Stimulated activated CD8-positive, alpha-beta memory T cell treated with anti-CD3 and anti-CD28 coated beads, Interleukin-4, amount 100 ng/mL, for 24 hours (primary cell): Measurements from ENCODE around the gene SYCE1L.
A peak's percentile ranks its signal among the peaks of the same experiment; 100 is the strongest.
"Not testable (repeated sequence)": the region's sequence is repeated elsewhere in the genome, so short reads cannot be mapped to it uniquely, and the experiment has no call there.

Experiments
- DNase-seq: peaks from one replicate; pipeline ENCODE4 v3.0.0-alpha.2; 2020; ENCODE audit warnings: low read depth

Gene SYCE1L, protein sequence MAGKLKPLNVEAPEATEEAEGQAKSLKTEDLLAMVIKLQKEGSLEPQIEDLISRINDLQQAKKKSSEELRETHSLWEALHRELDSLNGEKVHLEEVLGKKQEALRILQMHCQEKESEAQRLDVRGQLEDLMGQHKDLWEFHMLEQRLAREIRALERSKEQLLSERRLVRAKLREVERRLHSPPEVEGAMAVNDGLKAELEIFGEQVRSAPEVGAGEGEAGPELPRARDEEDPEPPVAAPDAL

DNA sequence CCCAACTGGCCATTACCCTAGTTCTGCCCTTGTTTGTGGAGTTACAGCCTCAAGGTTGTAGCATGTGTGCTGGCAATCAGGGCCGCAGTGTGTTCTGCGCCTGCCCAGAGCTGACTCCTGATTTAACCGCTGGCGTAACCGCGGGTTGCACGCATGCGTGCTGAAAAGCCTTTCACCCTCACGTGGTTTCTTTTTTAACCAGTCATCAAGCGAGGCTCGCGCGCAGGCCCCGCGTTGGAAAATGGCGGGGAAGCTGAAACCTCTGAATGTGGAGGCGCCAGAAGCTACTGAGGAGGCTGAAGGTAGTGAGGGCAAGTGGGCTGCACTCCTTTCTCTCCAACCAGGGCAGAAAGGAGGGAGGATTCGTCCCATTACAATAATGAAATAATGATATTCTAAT, at the start of gene SYCE1L:
SYCE1L (plus strand) TSS at position 198 of the 400 bp plus-strand sequence; CDS start at position 242, 44 bp downstream.
- DNase-seq = no peak

DNA sequence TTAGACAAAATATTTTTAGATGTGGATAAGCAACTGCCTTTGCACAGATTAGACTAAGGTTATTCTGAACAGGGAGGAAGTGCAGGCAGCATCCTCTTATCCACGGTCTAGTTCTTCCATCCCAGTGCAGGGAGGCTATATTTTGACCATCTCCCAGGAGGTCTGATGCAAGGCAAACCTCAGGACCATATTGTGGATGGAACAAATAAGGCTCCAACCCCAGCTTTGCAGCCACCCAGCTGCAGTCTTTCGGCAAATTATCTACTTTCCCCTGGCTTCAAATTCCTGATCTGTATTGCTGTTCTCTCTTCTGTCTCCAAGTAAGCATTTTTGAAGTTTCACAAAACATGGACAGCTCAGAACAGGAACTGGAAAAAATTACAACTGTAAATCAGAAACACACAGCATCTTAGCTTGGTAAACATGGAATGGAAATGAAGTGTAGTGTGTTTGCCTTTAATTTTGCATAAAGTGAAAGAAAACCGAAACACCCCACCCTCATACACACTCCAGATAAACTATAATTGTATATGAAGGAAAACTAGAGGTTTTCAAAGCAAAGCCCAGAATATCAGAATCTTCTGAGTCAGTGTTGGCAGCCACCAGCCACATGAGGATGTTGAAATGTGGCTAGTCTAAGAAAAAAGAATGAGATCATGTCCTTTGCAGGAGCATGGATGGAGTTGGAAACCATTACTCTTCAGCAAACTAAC, 41.7 kb upstream of the SYCE1L start:
- no peak for DNase-seq

DNA sequence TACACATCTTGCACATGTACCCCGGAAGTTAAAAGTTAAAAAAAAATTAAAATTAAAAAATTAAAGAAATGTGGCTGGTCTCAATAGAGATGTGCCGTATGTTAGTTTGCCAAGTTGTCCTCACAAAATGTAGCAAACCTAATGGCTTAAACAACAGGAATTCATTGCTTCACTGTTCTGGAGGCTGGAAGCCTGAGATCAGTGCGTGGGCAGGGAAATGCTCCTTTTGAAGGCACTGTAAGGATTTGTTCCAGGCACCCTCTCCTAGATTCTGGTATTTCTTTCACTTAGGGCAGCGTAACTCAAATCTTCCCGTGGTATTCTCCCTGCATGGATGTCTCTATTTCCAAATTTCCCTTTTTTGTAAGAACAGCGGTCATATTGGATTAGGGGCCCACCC, 40.9 kb upstream of the SYCE1L start:
- DNase-seq = no peak

DNA sequence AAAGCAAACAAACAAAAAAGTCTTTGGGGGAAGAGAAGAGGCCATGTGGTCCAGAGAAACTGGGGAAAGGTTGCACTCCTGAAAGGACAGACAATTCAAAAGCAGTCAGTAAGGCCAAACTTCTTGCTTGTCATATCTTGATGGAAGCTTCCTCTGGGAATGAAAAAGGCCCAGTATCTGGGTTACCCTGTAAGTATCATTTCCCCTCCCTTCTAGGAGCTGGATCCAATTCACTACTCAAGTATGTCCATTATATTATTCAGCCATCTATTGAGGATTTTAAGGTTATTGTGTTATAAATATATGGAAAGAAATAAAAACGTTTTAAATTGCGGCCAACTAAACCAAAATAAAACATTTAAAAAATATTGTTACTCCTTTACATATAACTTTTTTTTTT, 34.2 kb upstream of the SYCE1L start:
- no peak for DNase-seq

DNA sequence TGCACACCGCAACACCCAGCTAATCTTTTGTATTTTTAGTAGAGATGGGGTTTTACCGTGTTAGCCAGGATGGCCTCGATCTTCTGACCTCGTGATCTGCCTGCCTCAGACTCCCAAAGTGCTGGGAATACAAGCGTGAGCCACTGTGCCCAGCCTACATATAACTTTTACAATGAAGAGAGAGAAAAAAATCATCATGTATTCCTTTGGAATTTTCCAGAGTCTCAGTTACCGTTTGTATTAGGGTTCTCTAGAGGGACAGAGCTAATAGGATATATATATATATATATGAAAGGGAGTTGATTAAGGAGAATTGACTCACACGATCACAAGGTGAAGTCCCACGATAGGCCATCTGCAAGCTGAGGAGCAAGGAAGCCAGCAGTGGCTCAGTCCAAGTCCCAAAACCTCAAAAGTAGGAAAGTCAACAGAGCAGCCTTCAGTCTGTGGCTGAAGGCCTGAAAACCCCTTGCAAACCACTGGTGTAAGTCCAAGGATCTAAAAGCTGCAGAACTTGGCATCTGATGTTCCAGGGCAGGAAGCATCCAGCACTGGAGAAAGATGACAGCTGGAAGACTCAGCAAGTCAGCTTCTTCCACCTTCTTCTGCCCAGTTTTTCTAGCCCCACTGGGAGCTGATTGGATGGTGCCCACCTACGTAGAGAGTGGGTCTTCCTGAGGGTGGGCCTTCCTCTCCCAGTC, 33.5 kb upstream of the SYCE1L start:
- not testable (repeated sequence) for DNase-seq

DNA sequence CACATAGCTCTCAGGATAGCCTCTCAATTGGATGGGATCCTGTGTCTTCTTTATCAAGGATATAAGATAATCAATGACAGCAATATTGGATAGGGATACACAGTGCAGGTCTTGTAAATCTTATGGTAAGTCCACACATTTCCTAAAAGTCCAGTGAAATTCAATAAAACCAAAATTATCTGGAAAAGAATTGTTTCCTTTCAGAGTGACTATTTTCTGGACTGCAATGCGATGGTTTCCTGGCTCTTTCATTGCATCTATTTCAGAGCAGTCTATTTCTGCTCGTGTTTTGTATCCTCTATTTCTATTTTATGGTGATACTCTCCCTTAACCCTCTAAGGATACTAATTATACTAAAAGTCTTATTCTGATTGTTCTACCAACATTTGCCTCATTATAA, 32.5 kb upstream of the SYCE1L start:
- no peak for DNase-seq

DNA sequence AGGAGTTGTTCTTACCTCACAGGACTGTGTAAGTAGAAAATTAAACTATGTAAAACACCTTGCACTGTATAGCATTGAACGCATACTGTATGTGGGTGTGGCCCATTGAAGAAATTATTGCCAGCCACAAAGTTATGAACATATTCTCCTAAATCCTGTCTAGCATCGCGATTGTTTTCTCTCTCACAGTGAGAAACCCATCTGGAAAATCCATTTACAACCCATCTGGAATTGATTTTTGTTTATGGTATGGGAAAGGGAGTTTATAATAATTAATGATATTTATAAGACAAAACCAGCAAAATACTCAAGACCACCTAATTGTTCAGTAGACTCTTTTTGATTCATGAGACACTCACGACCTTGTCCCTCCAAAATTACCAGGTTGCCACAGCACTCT, 30.3 kb upstream of the SYCE1L start:
- DNase-seq = no peak

DNA sequence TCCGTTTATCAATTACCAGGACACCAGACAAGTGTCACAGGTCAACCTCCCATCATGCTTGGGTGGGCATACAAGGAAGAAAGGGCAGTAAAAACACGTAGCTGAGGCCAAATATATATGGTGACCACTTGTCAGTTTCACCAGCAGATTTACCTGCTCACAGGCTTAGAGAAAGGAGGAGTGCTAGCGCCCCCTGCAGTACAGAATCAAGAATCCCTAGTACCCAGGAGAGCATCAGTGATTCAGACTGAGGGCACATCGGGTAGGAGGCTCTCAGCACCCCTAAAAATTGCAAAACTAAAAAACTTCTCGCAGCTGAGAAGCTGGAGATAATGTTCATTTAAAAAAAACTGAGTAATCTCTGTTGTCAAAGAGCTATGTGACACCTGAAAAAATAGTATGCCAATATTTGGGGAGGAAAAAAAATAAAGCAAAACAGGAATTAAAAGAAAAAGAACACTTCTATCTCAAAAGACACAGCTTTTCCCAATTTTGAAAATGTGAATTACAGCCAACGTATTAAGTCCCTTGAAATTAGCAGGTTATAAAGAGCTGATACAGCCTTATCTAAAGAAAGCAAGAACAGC, 29.5 kb upstream of the SYCE1L start:
- no peak for DNase-seq

DNA sequence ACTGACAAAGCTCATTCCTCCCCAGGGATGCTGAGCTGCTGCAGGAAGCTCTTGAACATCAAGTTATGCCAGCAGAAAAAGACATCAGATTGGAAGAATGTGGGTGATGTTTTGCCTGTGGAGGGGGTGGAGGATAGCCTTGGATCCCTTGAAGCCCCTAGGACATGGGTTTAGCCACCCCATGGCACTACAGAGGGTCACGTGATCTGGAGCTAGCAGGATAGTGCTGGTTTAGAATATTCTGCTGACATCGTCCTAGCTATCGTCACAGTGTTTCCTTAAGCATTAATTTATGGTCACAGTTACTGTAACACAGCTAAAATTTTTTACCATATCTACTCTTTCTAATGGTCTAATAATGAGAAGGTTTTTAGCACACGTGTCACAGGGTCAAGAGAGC, 28.4 kb upstream of the SYCE1L start:
- DNase-seq = no peak

DNA sequence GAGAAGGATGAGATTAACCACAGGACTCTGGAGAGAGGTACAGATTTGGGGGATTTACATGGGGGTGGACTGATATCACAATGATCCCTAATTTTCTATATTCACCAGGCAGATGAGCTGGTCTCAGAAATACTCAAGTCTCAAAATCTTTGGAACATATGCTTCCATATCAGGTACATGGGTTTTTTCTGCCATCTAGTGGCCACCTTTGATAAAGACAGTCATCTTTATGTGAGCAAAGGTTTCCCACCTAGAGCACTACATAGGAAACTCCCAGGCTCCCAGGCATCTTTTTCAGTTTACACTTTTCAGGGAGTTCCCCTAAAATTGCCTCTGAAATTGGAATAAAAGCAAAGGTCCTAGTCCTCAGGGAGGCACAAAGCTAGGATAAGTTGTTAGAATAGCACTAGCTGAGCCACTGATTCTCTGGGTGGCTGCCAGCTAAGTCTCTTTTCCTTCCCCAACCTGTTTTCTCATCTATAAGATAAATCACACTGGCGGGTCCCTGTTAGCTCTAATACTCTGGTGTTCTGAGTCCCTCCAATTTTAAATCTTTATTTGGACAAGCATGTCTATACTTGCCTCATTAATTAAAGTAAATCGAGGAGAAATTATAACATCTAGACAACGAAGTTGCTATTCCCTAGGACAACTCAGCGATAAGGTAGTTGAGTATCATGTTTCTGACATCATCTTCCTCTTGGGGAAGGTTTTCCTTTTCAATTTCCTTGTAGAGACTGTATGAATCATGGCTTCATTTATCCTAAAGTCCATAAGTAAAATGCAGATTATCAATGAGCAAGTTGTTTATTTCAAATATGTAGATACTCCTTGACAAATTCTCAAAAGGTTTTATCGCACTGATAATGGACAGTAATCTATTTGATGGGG, 27.2 kb upstream of the SYCE1L start:
- no peak for DNase-seq

DNA sequence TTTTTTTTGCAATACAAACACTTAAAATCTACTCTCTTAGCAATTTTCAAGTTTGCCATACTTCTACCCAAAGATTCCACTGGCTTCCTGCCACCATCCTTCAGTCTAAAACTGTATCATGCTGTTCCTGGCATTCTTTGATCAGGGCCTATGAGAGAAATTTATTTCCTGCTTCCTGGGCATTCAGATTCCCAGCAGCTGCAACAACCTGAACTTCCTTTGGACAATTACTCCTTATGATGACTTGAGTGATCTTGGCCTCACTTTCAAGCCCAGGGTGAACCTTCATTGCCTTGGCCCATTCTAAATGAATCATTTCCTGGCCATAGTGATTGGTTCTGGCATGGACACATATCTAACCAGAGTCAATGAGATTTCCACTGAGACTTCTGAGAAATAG, 26.3 kb upstream of the SYCE1L start:
- no peak for DNase-seq

DNA sequence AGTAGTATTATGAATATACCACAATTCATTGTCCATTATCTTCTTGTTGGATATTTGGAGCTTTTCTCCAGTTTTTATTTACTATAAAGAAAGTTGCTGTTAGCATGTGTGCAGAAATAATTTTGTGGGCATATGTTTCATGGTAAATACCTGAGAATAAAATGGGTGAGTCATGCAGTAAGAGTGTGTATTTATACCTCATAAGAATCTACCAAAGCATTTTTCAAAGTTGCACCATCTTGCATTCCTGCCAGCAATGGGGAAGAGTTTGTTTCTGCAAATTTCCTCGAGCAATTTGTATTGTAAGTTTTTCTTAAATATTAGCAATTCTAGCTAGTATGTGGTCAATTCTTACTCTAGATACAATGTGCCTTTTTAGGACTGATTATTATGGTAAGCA, 16.1 kb upstream of the SYCE1L start:
- no peak for DNase-seq

DNA sequence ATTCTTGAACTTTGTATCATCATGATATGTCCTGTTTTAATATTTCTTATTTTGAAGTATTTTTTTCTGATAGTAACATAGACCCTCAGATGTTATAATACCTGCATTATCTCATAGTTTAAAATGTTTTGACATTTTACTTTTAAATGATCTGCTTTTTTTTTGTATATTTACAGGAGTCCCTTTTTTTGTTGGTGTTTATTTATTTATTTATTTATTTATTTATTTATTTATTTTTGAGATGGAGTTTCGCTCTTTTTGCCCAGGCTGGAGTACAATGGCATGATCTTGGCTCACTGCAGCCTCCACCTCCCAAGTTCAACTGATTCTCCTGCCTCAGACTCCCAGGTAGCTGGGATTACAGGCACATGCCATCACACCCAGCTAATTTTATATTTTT, 12.9 kb upstream of the SYCE1L start:
- not testable (repeated sequence) for DNase-seq

DNA sequence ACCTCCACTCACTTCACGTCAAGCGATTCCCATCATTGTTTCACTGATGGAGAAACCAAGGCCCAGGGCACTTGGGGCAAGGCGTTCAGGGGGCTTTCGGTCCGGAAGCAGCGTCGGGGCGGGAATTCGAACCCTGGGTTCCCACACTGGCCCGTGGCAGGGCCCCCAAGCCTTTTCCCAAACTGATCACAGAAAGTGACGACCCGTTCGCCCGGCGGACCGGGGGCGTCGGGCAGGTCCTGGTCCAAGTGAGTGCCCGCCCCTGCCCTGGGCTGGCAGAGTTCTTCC, 9.1 kb upstream of the SYCE1L start:
- DNase-seq = no peak

DNA sequence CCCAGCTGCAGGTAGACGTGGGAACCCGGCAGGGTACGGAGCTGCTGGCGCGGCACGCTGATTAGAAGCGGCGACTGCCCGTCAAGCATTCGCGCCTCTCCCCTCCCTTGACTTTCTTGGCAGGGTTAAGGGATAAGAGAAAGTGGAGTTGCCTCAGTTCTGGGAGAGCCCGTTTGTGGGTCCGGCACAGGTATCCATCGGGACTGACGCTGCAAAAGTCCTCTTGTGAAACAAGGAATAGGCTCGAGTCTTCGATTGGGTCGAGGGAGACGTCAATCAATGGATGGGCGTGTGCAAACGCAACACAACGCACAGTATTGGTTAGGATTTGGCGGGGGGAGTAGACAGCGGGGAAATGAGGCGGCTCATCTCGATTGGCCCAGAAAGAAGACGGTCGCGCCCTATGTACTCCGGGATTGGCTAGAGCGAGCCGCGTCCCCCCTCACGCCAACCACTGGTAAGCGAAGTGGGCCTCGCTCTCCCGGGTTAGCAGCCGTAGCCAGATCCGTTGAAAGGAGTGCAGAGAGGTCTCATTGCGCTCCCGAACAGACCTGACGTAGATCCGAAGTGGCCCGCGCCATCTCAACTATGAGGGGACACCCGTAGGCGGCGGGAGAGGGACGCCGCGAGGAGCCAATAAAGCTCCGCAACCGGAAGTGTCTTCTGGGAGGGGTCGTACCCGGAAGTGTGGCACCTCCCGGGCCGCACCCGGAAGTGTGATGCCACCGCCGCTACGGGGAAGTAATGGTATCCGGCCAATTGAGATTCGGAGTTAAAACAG, 8.5 kb upstream of the SYCE1L start, which contains the start of gene MON1B:
MON1B (plus strand) TSS at position 713 of the 781 bp plus-strand sequence. CDS start 296 bp downstream, outside the sequence.
- peak; percentile 87 for DNase-seq

DNA sequence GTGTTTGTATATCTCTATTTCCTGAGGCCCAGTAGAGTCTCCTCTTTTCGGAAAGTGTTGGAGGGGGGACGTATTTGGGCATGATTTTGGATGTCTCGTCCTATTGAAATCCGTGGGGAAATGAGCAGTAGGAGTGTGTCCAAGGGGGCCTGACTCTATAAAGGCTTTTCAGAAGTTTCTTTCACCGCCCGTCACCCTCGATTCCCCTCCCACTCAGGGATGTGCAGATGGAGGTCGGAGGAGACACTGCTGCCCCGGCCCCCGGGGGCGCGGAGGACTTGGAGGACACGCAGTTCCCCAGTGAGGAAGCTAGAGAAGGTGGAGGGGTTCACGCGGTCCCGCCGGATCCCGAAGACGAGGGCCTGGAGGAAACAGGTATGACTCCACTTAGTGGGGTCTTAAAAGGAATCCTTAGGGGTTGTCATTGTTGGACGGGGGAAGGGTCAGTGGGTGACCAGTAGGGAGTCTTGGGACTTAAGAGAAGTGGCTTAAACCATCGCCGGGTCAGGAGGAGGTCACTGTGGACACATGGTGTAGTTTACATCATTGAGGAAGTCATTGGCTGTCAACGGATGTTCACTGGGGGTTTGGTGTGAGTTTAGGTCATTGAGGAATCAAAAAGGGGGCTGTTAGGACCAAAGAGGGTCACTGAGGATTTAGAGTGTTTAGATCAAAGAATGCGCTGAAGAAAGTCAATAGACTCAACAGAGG, 7.8 kb upstream of the SYCE1L start:
- DNase-seq = peak; percentile 19

DNA sequence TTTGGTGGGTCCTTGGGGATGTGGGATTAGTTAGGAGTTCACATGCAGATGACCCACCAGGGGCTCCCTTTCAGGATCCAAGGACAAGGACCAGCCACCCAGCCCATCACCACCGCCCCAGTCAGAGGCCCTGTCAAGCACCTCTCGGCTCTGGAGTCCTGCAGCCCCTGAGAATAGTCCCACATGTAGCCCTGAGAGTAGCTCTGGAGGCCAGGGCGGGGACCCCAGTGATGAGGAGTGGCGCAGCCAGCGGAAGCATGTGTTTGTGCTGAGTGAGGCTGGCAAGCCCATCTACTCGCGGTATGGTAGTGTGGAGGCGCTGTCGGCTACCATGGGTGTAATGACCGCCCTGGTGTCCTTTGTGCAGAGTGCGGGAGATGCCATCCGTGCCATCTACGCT, 5.8 kb upstream of the SYCE1L start:
- no peak for DNase-seq

DNA sequence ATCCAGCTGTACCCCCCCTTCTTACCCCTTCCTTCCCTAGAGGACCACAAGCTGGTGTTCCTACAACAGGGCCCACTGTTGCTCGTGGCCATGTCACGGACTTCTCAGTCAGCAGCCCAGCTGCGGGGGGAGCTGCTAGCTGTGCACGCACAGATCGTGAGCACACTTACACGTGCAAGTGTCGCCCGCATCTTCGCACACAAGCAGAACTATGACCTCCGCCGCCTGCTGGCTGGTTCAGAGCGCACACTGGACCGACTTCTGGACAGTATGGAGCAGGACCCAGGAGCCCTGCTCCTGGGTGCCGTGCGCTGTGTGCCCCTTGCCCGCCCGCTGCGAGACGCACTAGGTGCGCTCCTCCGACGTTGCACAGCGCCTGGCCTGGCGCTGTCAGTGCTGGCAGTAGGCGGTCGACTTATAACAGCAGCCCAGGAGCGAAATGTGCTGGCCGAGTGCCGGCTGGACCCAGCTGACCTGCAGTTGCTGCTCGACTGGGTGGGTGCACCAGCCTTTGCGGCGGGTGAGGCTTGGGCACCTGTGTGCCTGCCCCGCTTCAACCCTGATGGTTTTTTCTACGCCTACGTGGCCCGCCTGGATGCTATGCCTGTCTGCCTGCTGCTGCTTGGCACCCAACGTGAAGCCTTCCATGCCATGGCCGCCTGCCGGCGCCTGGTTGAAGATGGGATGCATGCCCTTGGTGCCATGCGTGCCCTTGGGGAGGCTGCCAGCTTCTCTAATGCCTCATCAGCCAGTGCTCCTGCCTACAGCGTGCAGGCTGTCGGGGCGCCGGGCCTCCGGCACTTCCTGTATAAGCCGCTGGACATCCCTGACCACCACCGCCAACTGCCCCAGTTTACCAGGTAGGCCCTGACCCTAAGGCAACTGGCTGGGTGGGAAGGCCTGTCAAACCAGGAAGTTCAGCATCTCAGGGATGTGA, 4.6 kb upstream of the SYCE1L start:
- DNase-seq = no peak

DNA sequence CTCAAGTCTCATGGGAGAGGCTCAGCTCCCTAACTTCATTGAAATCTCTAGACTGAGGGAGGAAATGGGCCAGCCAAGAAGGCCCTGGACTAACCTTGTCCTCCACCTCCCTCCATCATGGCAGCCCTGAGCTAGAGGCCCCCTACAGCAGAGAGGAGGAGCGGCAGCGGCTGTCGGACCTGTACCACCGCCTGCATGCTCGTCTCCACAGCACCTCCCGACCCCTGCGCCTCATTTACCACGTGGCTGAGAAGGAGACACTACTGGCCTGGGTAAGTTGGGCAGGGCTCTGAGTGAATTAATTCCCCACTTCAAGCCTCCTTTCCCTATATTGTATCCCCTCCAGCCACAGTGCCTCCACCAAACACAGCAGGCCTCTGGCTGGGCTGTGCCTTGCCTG, 3.8 kb upstream of the SYCE1L start:
- no peak for DNase-seq
